H1 (cell line): ENCODE data around the gene DNAAF3. TPM values are rescaled to one million over a fixed set of nuclear protein-coding genes. Genes with fewer than 3 reads are reported as not detected.

Experiments used
- BACH1 ChIP-seq: IDR thresholded peaks from 2 replicates; pipeline ENCODE4 v1.6.1; 2012; ENCODE audit warnings: low read length, improper control_type of control experiment
- BCL11A ChIP-seq, 2 experiments: IDR thresholded peaks; one replicate each; pipeline ENCODE4 v1.6.1; 2011; ENCODE audit warnings: low read depth in 2 of 2, low read length in 2 of 2, mild to moderate bottlenecking in 2 of 2
- CBX8 ChIP-seq: fragments of 300-800, 300-1000 bp; sonication (generic); IDR thresholded peaks from 2 replicates; pipeline ENCODE4 v1.7.1; 2016; ENCODE audit warnings: low read depth, low read length, borderline replicate concordance
- CHD2 ChIP-seq: IDR thresholded peaks from 2 replicates; pipeline ENCODE4 v1.6.1; 2012; ENCODE audit warnings: low read length, improper control_type of control experiment
- EGR1 ChIP-seq: IDR thresholded peaks from 2 replicates; pipeline ENCODE4 v1.6.1; 2011; ENCODE audit warnings: low read depth, low read length, borderline replicate concordance
- EP300 ChIP-seq, 2 experiments: IDR thresholded peaks; 1 replicate in 1 of 2; 2 replicates in 1 of 2; pipeline ENCODE4 v1.6.1; 2011 to 2012; ENCODE audit warnings: low read depth in 2 of 2, low read length in 2 of 2, mild to moderate bottlenecking in 2 of 2, borderline replicate concordance in 1 of 2, inconsistent platforms in 1 of 2, moderate library complexity in 1 of 2
- GTF2F1 ChIP-seq: IDR thresholded peaks from 2 replicates; pipeline ENCODE4 v1.6.1; 2012; ENCODE audit warnings: low read depth, low read length, improper control_type of control experiment, borderline replicate concordance
- HDAC6 ChIP-seq: IDR thresholded peaks from one replicate; pipeline ENCODE4 v1.7.1; 2012; ENCODE audit warnings: low read depth, mild to moderate bottlenecking, inconsistent platforms, low read length, moderate library complexity
- NANOG ChIP-seq: IDR thresholded peaks from 2 replicates; pipeline ENCODE4 v1.6.1; 2011; ENCODE audit warnings: low read length, low read depth, mild to moderate bottlenecking, inconsistent platforms; ENCODE audit not compliant: insufficient read depth, poor library complexity, severe bottlenecking
- POU5F1 ChIP-seq: IDR thresholded peaks from 2 replicates; pipeline ENCODE4 v1.6.1; 2011; ENCODE audit warnings: low read depth, mild to moderate bottlenecking, low read length, moderate library complexity
- RAD21 ChIP-seq, 2 experiments: IDR thresholded peaks in 1 of 2; conservative IDR thresholded peaks in 1 of 2; 2 replicates each; pipeline ENCODE4 v1.6.1; 2011; ENCODE audit warnings: low read depth in 2 of 2, low read length in 2 of 2, improper control_type of control experiment in 1 of 2, inconsistent platforms in 1 of 2, mild to moderate bottlenecking in 1 of 2, moderate library complexity in 1 of 2
- RBBP5 ChIP-seq: IDR thresholded peaks from 2 replicates; pipeline ENCODE4 v1.7.1; 2012; ENCODE audit warnings: low read depth, mild to moderate bottlenecking, inconsistent platforms, low read length, moderate library complexity, borderline replicate concordance
- RFX5 ChIP-seq: IDR thresholded peaks from 2 replicates; pipeline ENCODE4 v1.6.1; 2011; ENCODE audit warnings: low read depth, low read length, improper control_type of control experiment, borderline replicate concordance
- RNF2 ChIP-seq: fragments of 200-900, 300-1000 bp; sonication (generic); IDR thresholded peaks from 2 replicates; pipeline ENCODE4 v1.7.1; 2016; ENCODE audit warnings: borderline replicate concordance, low read depth, mild to moderate bottlenecking, antibody characterized with exemption, low read length; ENCODE audit not compliant: poor library complexity, severe bottlenecking; ENCODE audit errors: missing control alignments
- SIRT6 ChIP-seq: IDR thresholded peaks from one replicate; pipeline ENCODE4 v1.7.1; 2012; ENCODE audit warnings: low read length, inconsistent platforms
- SIX5 ChIP-seq: IDR thresholded peaks from 2 replicates; pipeline ENCODE4 v1.6.1; 2011; ENCODE audit warnings: mild to moderate bottlenecking, low read depth, low read length
- SRF ChIP-seq: IDR thresholded peaks from 2 replicates; pipeline ENCODE4 v1.6.1; 2011; ENCODE audit warnings: mild to moderate bottlenecking, low read depth, low read length, moderate library complexity
- SUZ12 ChIP-seq: fragments of 200-600 bp; sonication (generic); IDR thresholded peaks from 2 replicates; pipeline ENCODE4 v1.6.1; 2012; ENCODE audit warnings: mild to moderate bottlenecking, inconsistent platforms, low read length, moderate library complexity, mixed read lengths
- polyA plus RNA-seq, 7 experiments: library from polyadenylated mRNA; depleted of rRNA in 3 of 7; stranded (reverse) in 5 of 7; unstranded in 2 of 7; fragments of >200 nt in 5 of 7; fragments of 200-250 nt in 2 of 7; gene quantifications; 1 replicate in 5 of 7; 2 replicates in 1 of 7; 4 replicates in 1 of 7; pipeline versions ENCODE4 v1.2.1 to v1.2.3, GENCODE V29; 2011 to 2013; ENCODE audit warnings: missing spikeins in 2 of 7, mixed read lengths in 2 of 7
- total RNA-seq: library from RNA; stranded (reverse); fragmentation: NEBNext Ultra II Directional; extraction: Animal tissue kit (Norgen Biotek cat#: 25700); gene quantifications from 2 replicates; pipeline ENCODE4 v1.2.1, GENCODE V29; 2021
- TF ChIP-seq, protein P1 (sequence below): IDR thresholded peaks from 2 replicates; pipeline ENCODE4 v1.6.1; 2012; ENCODE audit warnings: inconsistent platforms
- TF ChIP-seq, protein P2 (sequence below): IDR thresholded peaks from 2 replicates; pipeline ENCODE4 v1.6.1; 2012; ENCODE audit warnings: low read length, inconsistent platforms

Gene DNAAF3
- total and polyA plus RNA-seq, 2 of the 8 experiments (the other 6 are each of a cell fraction or from before 2014, with no cell fraction given), result 5.4 to 8.0 TPM

DNA sequence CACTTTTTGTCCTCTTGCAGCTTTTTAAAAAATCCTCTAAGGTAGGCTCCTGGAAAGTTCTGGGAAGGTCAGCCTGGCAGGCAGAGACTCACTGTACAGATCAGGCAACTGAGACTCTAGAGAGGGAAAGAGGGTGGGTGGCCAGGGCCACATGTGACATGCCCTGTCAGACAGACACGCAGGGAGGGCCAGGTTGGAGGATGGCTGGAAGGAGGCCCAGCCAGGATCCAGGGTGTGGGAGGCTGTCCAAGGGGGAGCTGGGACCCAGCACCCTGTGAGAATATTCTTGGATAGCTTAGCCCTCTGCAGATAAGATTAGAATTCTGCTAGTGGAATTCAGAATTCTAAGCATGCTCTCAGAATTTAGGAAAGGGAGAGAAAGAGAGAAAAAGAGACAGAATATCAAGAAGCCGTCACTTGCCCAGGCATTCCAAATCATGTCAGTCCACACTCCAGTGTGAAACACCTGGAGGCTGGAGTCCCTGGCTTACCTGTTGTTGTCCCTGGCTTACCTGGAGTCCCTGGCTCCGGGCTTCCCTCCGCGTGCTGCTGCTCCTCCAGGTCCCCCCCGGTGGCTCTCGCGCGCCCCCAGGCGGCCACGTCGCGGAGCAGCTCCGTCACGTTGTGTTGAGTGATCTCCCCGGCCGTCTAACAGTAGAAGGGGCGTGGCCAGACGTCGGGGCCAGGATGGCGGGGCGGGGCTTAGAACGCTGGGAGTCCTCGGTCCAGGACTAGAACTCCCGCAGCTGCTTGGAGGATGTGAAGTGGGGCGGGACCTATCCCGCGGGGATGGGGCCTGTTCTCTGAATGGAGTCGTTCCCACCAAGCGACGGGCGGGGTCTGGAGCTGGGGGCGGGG lies 6.1 kb downstream of the DNAAF3 start (continued):
- TF ChIP-seq CHD2 (no peak), SUZ12 (no peak), HDAC6 (no peak), CBX8 (no peak), BACH1 (no peak; the same call in 1 of the 2 replicates), SRF (0 out of 2 replicates have a peak, but pooled peaks have one; percentile 15), BCL11A (IDR thresholded peaks at IDR 0.05; ENCODE audit: low read depth in 2 of 2, low read length in 2 of 2) (no peak), EGR1 (no peak), RAD21 (IDR thresholded peaks at IDR 0.05 in 1 of 2, conservative IDR thresholded peaks at IDR 0.05 in 1 of 2; ENCODE audit: low read depth in 2 of 2, low read length in 2 of 2) (peak; percentile 90 to 97), SIX5 (no peak), RNF2 (no peak), NANOG (no peak), POU5F1 (no peak), RFX5 (no peak), EP300 (IDR thresholded peaks at IDR 0.05; ENCODE audit: borderline replicate concordance in 1 of 2, low read depth in 2 of 2, low read length in 2 of 2) (no peak; a peak in 1 of 3 replicates), RBBP5 (no peak), GTF2F1 (0 out of 2 replicates have a peak, but pooled peaks have one; percentile 30), SIRT6 (no peak)
- TF ChIP-seq, protein P1, sequence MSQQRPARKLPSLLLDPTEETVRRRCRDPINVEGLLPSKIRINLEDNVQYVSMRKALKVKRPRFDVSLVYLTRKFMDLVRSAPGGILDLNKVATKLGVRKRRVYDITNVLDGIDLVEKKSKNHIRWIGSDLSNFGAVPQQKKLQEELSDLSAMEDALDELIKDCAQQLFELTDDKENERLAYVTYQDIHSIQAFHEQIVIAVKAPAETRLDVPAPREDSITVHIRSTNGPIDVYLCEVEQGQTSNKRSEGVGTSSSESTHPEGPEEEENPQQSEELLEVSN, result no peak; the same call in 1 of the 2 replicates
- TF ChIP-seq, protein P2, sequence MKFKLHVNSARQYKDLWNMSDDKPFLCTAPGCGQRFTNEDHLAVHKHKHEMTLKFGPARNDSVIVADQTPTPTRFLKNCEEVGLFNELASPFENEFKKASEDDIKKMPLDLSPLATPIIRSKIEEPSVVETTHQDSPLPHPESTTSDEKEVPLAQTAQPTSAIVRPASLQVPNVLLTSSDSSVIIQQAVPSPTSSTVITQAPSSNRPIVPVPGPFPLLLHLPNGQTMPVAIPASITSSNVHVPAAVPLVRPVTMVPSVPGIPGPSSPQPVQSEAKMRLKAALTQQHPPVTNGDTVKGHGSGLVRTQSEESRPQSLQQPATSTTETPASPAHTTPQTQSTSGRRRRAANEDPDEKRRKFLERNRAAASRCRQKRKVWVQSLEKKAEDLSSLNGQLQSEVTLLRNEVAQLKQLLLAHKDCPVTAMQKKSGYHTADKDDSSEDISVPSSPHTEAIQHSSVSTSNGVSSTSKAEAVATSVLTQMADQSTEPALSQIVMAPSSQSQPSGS, result no peak
